Thymus (tissue), 11 donors: ENCODE data around the gene TRIM31. TPM values are rescaled to one million over a fixed set of nuclear protein-coding genes. Genes with fewer than 3 reads are reported as not detected.

Source experiments
- DNase-seq, 9 donors: peaks; one replicate each; pipeline ENCODE4 v3.0.0-alpha.2; 2013; ENCODE audit warnings: low spot score in 9 of 9, low read depth in 6 of 9, missing footprints in 1 of 9
- H3K27ac ChIP-seq, 2 donors: one replicate each; pipeline ENCODE4 v1.5.1; 2013; ENCODE audit warnings: control low read depth in 1 of 2, low read depth in 1 of 2, low read length in 1 of 2, mild to moderate bottlenecking in 1 of 2, moderate library complexity in 1 of 2
- H3K27me3 ChIP-seq, 2 donors: one replicate each; pipeline ENCODE4 v1.5.1; 2013; ENCODE audit warnings: low read length in 1 of 2; ENCODE audit not compliant: control insufficient read depth in 2 of 2, insufficient read depth in 1 of 2
- H3K36me3 ChIP-seq, 2 donors: one replicate each; pipeline ENCODE4 v1.5.1; 2013; ENCODE audit warnings: low read length in 1 of 2, mild to moderate bottlenecking in 1 of 2, moderate library complexity in 1 of 2; ENCODE audit not compliant: control insufficient read depth in 2 of 2, insufficient read depth in 2 of 2
- H3K4me1 ChIP-seq, 2 donors: one replicate each; pipeline ENCODE4 v1.5.1; 2013; ENCODE audit warnings: low read length in 2 of 2; ENCODE audit not compliant: control insufficient read depth in 2 of 2, insufficient read depth in 2 of 2
- H3K4me3 ChIP-seq, 2 donors: one replicate each; pipeline ENCODE4 v1.5.1; 2013; ENCODE audit warnings: low read length in 2 of 2, control low read depth in 1 of 2, mild to moderate bottlenecking in 1 of 2
- H3K9me3 ChIP-seq, 2 donors: one replicate each; pipeline ENCODE4 v1.5.1; 2013; ENCODE audit warnings: low read length in 1 of 2, mild to moderate bottlenecking in 1 of 2; ENCODE audit not compliant: control insufficient read depth in 2 of 2, insufficient read depth in 1 of 2
- WGBS: extraction: QIAGEN DNeasy Blood & Tissue Kit; methylation state at CpG from one replicate; pipeline ENCODE4 v1.1.7; 2013; 5-methylcytosine and 5-hydroxymethylcytosine counted together
- polyA plus RNA-seq: library from polyadenylated mRNA; stranded (reverse); fragments of 200-250 nt; gene quantifications from one replicate; pipeline ENCODE4 v1.2.3, GENCODE V29; 2013
- total RNA-seq: library from RNA; stranded (reverse); fragments of 120-200 nt; gene quantifications from one replicate; pipeline ENCODE4 v1.2.4, GENCODE V29; 2013
- donor health status: healthy.

TRIM31 gene
- total and polyA plus RNA-seq, 2 donors = 0.28 to 1.4 TPM

- Histone ChIP-seq H3K27me3 (no peaks in the 10 kb centered on the region), H3K27ac (no peak overlapping the region), H3K4me1 (no peaks in the 10 kb centered on the region), H3K4me3 (no peak overlapping the region), H3K9me3 (peaks cover 0 to 3% of the 10 kb centered on the region in 2 donors), H3K36me3 (no peaks in the 10 kb centered on the region)
- 96% methylated on average over 9 of the region's 9 CpGs for WGBS
- no peak for DNase-seq
These were observed 43.9 kb upstream of the TRIM31 start for GRCh38 chr6:30156774-30157173.

- no peaks in the 10 kb centered on the region for H3K4me1 ChIP-seq
- peaks cover 0 to 3% of the 10 kb centered on the region in 2 donors for H3K9me3 ChIP-seq
- H3K27me3 ChIP-seq = no peaks in the 10 kb centered on the region
- no peak overlapping the region for H3K27ac ChIP-seq
- no peak for DNase-seq
- H3K4me3 ChIP-seq = no peak overlapping the region
- 52% methylated on average over 4 of the region's 4 CpGs for WGBS
- no peaks in the 10 kb centered on the region for H3K36me3 ChIP-seq
These were observed 43.3 kb upstream of the TRIM31 start for GRCh38 chr6:30156262-30156599.

GRCh38 chr6:30155520-30156261, 42.8 kb upstream of the TRIM31 start:
- WGBS = 98% methylated on average over 2 of the region's 2 CpGs
- H3K27me3 ChIP-seq = no peaks in the 10 kb centered on the region

GRCh38 chr6:30154709-30155519, 42.0 kb upstream of the TRIM31 start:
- Histone ChIP-seq H3K27me3 (no peaks in the 10 kb centered on the region), H3K4me3 (no peak overlapping the region), H3K27ac (no peak overlapping the region), H3K9me3 (peaks cover 0 to 3% of the 10 kb centered on the region in 2 donors), H3K36me3 (no peaks in the 10 kb centered on the region), H3K4me1 (no peaks in the 10 kb centered on the region)
- WGBS = 89% methylated on average over 12 of the region's 12 CpGs
- no peak for DNase-seq

More at GRCh38 chr6:30155520-30156261, 42.8 kb upstream of the TRIM31 start:
- DNase-seq = no peak
- Histone ChIP-seq H3K4me3 (no peak overlapping the region), H3K27ac (no peak overlapping the region), H3K9me3 (peaks cover 0 to 3% of the 10 kb centered on the region in 2 donors), H3K36me3 (no peaks in the 10 kb centered on the region), H3K4me1 (no peaks in the 10 kb centered on the region)

- no peaks in the 10 kb centered on the region for H3K27me3 ChIP-seq
- no peak for DNase-seq
- WGBS = 95% methylated on average over 17 of the region's 17 CpGs
- peaks cover 0 to 3% of the 10 kb centered on the region in 2 donors for H3K9me3 ChIP-seq
- H3K4me1 ChIP-seq = no peaks in the 10 kb centered on the region
- H3K27ac ChIP-seq = no peak overlapping the region
- no peak overlapping the region for H3K4me3 ChIP-seq
- no peaks in the 10 kb centered on the region for H3K36me3 ChIP-seq
These were observed 41.2 kb upstream of the TRIM31 start for GRCh38 chr6:30154061-30154460.

GRCh38 chr6:30152910-30153610, 40.2 kb upstream of the TRIM31 start:
- WGBS = 91% methylated on average over 3 of the region's 3 CpGs
- Histone ChIP-seq H3K4me3 (no peak overlapping the region), H3K9me3 (peaks cover 0 to 3% of the 10 kb centered on the region in 2 donors), H3K27me3 (no peaks in the 10 kb centered on the region), H3K4me1 (no peaks in the 10 kb centered on the region), H3K36me3 (no peaks in the 10 kb centered on the region), H3K27ac (no peak overlapping the region)
- no peak for DNase-seq

GRCh38 chr6:30152016-30152673, 39.3 kb upstream of the TRIM31 start:
- H3K27ac ChIP-seq = no peak overlapping the region
- no peaks in the 10 kb centered on the region for H3K4me1 ChIP-seq
- H3K27me3 ChIP-seq = no peaks in the 10 kb centered on the region
- 86% methylated on average over 4 of the region's 4 CpGs for WGBS
- H3K9me3 ChIP-seq = peaks cover 0 to 3% of the 10 kb centered on the region in 2 donors
- no peaks in the 10 kb centered on the region for H3K36me3 ChIP-seq
- no peak for DNase-seq
- no peak overlapping the region for H3K4me3 ChIP-seq

- H3K4me3 ChIP-seq = no peak overlapping the region
- H3K4me1 ChIP-seq = no peaks in the 10 kb centered on the region
- no peak overlapping the region for H3K27ac ChIP-seq
- H3K36me3 ChIP-seq = no peaks in the 10 kb centered on the region
- H3K9me3 ChIP-seq = peaks cover 0 to under 1% of the 10 kb centered on the region in 2 donors
- H3K27me3 ChIP-seq = no peaks in the 10 kb centered on the region
- 20% methylated on average over 3 of the region's 3 CpGs for WGBS
- DNase-seq = no peak
These were observed 38.7 kb upstream of the TRIM31 start for GRCh38 chr6:30151580-30151979.
